HG02870 (cell line): ENCODE results near the gene DIP2A.

Experiments used
- ATAC-seq: cut with Tn5 transposase; IDR thresholded peaks from one replicate; pipeline ENCODE4 v1.9.1; 2021; ENCODE audit warnings: mild to moderate bottlenecking, moderate library complexity; ENCODE audit not compliant: unreplicated experiment

The DIP2A gene

GRCh38 chr21:46581780-46582307 lies 123.2 kb downstream of the DIP2A start:
- no peak for ATAC-seq

- ATAC-seq = no peak
These were observed 126.7 kb downstream of the DIP2A start for GRCh38 chr21:46585191-46585953.

DNA sequence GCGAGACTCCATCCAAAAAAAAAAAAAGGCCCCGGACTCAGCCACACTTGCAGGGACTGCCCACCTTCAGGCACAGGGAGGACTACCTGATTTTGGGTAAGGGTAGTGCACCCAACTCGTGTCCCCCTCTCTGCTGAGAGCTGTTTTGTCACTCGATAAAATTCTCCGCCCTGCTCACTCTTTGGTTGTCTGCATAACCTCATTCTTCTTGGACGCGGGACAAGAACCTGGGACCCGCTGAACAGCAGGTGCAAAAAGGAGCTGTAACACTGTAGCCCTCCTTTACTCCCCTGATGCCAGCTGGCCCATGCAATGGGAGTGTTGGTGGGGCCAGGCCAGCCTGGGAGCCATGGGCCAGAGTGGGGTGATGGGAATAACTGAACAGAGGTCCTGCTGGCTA lies 135.6 kb downstream of the DIP2A start:
- ATAC-seq = no peak

- no peak for ATAC-seq
These were observed 137.5 kb downstream of the DIP2A start for GRCh38 chr21:46596201-46596600.

DNA sequence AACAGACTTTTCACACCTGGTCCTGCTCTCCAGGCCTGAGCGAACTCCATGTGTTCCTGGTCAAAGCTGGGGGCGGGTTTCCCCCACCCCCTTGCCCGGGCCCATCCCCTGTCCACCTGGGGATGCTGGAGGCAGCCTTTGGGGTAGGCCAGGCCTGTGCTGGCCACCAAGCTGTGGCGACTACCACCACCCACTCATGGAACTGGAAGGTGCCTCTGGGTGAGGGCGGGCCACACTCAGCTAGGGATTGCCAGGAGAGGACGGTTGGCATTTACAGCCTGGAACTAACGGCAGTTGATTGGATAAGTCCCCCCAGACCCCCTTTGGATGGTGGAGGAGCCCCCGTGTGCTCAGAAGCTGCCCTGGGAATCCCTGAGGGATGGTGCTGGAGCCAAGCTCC lies 138.3 kb downstream of the DIP2A start:
- ATAC-seq = no peak

- no peak for ATAC-seq
These were observed 139.2 kb downstream of the DIP2A start for GRCh38 chr21:46597896-46598343.

DNA sequence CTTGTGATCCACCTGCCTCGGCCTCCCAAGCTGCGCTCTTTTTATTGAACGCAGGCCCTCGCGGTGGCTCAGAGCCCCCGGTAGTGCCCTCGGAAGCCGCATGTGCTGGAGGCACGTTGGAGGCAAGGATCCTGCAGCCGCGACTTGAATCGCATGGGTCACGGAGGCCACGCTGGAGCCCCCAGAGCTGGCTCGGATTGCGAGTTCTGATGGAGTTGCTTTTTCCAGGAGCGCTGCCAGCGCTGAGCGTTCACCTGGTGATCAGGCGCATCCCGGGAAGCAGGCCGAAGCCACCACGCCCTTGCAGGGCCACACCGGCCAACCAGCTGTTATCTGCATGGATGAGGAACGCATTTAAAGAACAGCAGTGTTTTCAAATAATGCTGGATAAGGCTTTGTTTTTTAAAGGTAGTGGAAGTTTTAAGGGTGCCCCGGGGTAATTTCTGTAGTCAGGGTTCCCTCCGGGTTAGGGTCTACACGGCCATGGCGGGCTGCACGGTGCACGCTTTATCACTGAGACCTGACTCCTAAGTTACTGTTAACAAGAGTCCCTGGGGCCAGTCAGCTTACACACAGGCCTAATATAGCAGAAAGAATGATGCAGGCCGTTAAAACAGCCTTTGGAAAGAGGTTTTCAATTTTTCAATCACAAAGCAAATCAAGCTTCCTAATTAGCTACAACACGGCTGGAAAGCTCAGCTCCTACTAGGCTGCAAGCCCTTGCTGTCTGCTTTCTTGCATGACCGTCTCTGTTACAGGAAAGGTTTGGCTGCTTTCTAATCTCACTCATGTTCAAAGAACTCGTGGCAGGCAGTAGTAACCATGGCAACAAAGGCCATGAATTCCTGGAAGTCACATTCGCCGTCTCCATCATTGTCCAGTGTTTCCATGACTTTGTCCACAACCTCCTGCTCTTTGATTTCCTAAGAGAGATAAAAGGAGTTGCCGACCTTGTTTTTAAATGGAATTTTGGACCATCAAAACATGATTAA lies 140.2 kb downstream of the DIP2A start:
- ATAC-seq = no peak

GRCh38 chr21:46600305-46600704 lies 141.6 kb downstream of the DIP2A start:
- ATAC-seq = no peak

- no peak for ATAC-seq
These were observed 142.3 kb downstream of the DIP2A start for GRCh38 chr21:46600978-46601377.

- no peak for ATAC-seq
These were observed 144.5 kb downstream of the DIP2A start for GRCh38 chr21:46603228-46603627.

GRCh38 chr21:46604329-46604974 lies 145.8 kb downstream of the DIP2A start:
- ATAC-seq = no peak

- no peak for ATAC-seq
These were observed 146.5 kb downstream of the DIP2A start, which contains the start of gene S100B for GRCh38 chr21:46604975-46605766. TSS of gene S100B (minus strand) at chr21:46605082. CDS start at chr21:46602415, 2,667 bp downstream.

- ATAC-seq = peak; percentile 57
These were observed 147.2 kb downstream of the DIP2A start for GRCh38 chr21:46605767-46606426.

DNA sequence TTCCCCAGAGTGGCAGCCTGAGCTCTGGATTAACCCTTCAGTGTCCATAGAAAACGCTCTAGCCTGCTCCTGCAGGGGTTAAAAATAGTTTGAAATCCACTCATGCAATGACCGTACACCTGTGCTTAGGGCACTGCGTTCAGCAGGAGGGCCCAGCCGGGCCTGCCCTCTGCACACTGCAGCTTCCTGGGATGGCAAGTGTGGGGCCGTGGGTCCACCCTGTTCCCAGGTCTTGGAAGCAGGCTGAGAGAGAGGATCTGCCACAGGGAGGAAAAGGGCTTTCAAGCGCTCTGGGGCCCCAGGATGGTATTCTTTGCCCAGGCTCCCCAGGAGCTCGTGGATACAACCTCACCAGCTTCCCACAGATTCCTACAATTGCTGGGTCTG lies 147.7 kb downstream of the DIP2A start:
- no peak for ATAC-seq

DNA sequence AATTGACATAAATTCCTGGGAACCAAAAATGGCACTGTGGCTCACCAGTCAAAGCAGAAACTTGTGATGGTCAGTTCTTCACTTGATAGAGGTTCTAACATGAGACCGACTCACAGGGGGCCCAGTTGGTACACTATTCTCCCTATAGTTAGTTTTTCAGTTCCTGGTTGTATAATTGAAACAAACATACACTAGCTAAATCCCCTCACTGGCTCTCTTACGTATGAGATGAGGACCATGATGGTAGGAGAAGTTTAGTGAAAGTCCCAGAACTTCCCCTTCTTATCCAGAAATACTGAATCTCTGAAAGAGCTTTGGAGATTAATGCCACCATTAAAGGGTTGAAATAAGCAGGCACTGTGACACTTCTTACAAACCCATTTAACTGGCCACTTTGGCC lies 148.9 kb downstream of the DIP2A start:
- no peak for ATAC-seq

DNA sequence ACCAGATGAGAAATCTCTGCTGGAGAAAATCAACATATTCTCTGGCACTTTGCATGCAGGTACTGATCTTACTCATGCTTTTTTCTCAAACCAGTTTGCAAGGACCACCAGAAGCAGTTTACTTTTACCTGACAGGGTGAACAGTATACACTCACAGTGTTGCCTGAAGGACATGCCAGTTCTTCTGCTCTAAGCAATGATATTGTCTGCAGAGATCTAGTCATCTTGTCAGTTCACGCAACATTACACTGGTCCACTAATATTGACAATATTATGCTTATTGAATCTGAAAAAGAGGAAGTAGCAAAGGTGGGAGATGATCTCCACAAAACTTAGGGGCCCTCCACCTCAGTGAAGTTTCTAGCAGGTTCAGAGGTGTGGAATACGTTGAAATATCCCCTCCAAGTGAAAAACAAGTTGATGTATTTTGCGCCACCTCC lies 150.0 kb downstream of the DIP2A start:
- ATAC-seq = peak; percentile 45

DNA sequence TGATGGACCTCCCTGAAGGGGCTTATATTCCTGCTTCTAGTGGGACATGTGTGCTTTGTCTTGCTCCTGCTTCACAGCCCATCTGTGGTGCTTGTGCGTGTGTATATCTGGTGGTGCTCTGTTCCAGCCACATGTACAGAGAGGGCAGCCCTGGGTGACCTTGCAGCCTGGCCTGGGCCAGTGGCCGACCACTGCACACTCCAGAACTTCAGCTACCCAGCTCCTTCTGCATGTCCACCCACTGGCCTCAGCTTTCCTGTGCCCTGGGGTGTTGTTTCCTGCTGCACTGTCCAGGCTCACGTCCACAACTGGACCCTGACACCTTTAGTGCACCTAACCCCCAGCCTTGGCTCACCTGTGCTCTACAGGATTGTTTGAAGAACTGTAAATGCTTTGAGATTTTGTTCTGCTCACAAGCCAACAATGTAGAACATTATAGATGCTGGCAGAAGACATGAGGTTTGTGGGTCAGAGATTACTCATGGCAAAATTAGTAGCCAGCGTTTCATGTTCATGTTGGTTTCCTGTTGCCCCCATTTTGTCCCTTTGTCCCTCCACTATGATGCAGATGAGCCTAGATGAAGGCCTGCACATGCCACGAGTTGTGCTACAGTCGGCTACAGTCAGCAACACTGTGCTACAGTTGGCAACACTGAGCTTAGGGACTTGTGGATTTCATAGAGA lies 151.5 kb downstream of the DIP2A start:
- no peak for ATAC-seq

DNA sequence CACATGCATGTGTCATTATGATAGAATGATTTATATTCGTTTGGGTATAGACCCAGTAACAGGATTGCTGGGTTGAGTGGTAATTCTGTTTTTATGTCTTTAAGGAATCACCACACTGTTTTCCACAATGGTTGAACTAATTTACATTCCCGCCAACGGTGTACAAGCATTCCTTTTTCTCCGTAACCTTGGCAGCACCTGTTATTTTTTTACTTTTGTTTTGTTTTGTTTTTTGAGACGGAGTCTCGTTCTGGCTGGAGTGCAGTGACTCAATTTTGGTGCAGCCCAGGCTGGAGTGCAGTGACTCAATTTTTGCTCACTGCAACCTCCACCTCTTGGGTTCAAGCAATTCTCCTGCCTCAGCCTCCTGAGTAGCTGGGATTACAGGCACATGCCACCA lies 154.7 kb downstream of the DIP2A start:
- no peak for ATAC-seq

DNA sequence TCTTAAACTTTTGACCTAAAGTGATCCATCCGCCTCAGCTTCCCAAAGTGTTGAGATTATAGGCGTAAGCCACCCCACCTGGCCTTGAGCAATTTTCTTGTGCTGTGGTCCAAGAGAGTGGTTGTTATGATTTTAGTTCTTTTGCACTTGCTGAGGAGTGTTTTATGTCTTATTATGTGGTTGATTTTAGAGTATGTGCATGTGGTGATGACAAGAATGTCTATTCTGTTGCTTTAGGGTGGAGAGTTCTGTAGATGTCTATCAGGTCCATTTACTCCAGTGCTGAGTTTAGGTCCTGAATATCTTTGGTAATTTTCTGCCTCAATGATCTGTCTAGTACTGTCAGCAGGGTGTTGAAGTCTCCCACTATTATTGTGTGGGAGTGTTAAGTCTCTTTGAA lies 157.4 kb downstream of the DIP2A start:
- ATAC-seq = no peak
